HG03066 (cell line): Measurements from ENCODE around the gene USP7.

ENCODE experiments used
- ATAC-seq: cut with Tn5 transposase; IDR thresholded peaks from one replicate; pipeline ENCODE4 v1.9.1; 2021; ENCODE audit warnings: low read depth; ENCODE audit not compliant: unreplicated experiment

Gene USP7

DNA sequence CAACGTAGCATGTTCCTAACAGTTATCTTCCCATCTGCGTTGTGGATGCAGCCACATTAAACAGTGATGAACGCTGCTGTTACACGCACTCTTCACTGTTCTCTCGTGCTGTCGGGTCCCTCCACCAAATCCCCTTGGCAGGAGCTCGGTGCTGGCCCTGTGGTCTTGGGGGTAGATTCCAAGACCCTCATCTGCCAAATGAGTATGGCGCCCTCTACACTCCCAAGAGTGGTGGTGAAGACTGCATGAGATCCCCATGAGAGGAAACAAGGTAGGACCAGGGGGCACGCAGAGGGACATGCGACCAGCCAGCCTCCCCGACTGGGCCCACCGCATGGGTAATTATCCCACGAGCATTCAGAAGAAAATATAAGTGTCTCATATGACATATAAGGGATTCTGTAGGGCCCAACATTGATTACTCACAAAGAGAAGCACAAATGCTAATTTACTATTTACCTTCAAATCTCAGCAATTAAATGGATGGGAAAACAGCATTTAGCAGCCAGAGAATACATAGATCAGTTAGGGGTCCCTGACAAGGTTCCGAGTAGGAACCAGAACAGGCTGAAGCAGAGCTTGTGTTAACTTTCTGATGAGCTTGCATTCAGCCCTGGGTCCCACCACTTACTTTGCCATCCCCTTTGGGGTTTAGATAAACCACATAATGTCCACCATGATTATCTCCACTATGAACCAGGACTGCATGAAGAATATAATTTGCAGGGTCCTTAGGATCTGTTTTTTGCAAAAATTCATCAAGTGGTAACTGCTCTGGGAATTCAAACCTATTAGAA is 57.7 kb downstream of the USP7 start:
- ATAC-seq: no peak

DNA sequence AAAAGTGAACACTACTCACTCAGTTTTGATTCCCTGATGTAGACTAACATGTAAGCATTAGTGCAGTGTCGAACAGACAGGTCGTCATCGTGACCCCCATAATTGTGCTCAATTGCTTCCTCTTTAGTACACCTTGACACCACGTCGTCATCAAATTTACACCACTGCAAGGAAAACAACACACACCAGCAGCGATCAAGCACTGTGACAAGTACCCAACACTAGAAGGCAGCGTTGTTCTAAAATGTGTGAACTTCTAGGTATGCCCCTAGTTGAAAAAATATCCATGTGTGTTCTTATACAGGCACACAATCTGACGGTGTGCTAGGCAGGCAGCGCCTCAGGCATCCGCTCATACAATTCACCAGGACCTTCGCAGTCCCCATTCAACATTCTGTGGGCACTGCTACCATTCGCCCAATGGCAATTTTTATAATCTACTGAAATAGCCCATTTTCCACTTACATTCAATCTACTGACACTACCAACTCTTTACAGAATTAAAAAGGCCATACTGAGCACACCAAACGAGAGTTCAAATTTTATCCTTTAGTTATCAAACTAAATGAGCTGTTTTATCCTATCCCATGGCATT is 58.4 kb downstream of the USP7 start:
- ATAC-seq: no peak

DNA sequence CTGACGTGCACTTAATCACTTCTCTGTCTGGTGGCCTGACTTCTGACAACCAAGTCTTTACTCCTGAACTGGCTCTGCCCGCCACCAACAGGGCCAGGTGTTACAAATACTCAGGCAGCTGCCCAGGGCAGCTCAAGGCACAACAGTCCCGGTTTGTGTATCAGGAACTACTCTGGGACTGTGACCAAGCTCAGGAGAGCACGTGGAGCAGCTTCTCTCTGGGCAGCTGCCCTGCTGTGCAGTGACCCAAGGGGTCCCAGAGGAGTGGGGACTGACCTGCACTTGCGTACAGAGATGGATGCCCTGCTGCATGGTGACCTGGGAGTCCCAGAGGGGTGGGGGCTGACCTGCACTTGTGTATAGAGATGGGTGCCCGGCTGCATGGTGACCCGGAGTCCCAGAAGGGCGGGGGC is 59.7 kb downstream of the USP7 start:
- no peak for ATAC-seq

DNA sequence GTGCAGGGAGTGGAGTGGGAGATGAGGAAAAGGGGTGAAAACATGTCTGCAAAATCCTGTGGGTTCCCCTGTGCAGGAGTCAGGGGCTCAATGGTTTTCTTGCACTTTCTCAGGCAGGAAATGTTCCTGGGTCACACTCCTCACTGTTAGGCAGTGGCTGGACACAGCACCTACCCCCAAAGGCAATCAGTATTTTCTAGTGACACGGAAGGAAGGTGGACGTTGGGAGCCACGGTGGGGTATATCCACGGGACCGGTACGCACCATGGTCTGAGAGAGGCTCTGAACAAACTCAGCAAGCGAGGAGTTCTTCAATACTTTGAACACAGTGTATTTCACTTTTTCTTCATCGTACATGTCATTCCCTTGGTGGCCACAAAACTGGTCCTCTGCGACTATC is 60.7 kb downstream of the USP7 start:
- ATAC-seq: no peak

DNA sequence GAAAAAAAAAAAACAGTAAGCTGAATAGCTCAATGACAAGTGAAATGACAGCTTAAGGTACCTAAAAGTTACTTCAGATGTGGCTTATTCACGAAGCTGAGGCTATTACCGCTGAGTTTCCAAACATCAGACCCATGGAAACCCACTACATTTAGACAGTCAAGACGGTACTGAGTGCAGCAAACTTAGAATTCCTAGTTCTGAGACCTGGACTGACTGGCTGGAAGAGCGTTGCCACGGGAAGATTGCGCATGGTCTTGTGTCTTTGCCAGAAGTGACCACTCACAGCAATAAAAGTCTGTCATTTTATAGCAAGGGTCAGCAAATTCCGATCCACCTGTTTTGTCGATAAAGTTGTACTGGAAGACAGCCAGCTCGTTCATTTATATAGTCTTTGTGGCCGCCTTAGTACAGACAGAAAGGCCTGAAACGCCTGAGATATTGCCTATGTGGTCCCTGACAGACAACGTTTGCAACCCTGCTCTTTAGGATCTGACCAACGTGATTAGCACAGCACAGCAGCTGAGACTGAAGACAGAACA is 62.3 kb downstream of the USP7 start:
- no peak for ATAC-seq

DNA sequence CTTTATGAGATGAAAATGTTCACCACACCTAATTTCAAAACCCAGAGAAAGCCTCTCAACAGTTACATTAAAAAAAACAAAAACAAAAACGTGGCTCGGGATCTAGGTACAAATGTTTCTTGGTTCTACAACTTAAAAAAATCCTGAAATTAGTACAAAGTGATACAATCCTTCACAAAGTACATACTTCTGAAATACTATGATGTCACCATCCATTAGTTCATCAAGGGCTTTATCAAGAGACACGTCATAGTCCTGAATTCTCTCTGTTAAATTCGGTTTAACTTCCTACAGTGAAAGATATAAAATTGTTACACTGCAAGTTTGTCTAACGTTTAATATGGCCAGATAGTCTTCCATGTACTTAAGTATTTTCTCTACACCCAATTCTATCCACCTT is 63.4 kb downstream of the USP7 start:
- ATAC-seq: no peak

DNA sequence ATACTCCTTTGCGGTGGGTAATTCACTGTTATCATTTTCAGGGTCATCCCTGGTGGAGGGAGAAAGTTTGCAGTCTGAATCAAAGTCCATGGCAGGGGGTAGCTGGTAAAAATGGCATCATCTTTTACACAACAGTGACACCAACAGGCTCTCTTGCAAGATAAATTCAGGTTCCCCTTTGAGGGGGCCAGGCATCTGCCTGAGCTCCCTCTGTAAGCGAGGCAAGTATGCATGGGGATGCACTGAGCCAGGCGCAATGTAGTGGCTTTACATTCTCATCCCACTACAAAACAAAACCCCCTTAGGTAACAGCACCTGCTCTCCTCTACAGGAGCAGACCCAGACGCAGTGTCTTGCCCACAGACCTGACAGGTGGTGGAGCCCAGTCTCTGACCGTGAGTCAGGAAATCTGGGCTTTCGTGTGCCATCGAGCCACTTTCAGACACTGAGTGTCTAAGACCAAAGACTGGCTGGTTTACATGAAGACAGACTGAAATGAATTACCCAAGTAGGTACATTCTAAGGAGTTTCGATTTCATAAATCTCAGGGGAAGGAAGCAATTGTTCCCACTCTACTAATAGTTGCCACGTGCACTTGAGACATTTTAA is 63.9 kb downstream of the USP7 start:
- no peak for ATAC-seq

DNA sequence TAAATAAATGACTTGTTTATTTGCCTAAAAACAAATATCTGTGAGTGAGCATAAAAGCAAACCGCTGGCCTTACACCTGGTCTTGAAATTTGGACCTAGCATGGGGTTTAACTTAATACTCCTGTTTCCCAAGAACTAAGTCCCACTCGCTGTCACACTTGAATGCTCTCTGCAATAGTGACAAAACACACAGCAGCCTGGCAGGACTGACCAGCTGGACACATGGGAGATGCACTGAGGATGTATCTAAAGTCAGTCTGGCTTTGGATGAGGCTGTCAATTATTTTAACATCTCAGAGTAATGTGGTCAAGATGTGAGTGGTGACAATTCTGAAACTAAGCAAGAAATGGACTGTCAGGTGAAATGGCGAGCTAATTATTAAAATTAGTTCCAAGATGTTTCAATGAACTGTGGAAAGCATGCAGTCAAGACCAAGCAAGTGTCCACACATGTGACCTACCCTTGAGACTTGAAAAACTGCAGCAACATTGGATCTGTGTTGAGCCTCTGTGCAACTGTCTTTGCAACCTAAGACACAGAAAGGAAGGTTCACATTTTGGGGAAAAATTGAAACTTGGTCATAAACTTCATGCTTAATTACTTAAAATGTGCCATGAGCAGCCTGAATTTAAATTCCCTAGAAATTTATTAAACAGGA is 64.9 kb downstream of the USP7 start:
- no peak for ATAC-seq

DNA sequence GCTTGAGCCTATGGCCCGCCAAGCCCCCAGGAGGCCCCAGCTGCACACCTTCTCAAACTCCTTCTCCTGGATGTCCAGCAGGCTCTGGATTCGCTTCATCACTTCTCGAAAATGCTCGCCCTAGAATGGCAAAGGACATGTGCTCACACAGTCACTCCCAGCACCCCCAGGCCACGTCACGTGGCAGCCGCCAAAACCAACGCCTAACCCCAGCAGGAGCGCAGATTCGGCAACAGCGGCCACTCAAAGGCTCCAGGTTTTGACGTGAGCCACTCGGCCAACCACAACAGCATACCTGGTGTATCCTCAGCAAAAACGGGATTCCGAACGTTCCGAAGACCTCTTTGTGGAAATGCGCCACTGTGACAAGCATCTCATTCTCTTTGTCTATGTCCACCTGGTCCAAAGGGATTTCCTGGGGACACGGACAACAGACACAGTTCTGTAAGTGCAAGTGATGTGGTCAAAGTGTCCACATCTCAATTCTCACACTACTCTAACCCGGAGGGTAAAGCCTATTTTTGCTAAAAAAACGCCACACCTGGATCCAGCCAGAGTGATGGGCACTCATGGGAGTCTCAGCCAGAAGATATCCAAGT is 68.9 kb downstream of the USP7 start:
- no peak for ATAC-seq

DNA sequence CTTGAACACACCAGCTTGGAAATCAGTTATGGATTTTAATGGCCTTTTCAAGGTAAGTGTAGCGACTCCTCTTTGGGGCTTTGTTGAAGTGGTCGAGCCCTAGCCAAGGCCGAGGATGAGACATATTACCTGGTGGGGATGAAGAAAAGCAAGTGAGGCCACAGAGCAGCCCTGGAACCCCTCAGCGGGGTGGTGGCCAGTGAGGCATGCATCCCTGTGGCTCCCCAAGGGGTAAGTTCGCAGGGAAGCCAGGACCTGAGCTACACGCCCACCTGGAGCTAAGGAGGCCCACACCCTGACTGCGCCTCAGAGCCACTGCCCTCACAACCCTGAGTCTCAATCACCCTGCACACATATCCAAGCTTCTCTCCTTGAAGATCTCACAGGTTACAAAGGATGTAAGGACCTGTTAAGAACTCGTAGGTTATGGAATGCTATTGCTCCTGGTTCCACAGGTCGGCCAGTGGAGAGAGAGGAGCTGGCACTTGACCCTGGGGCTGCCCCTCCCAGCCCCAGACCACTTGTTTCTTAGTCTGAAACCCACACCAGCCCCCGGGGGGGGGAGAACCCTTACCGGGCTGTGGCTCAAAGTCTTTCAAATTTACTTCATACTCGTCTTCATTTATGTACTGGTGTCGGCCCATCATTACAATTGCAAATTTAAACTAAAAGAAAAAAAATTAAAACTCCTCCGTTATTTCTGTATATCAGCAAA is 69.6 kb downstream of the USP7 start:
- ATAC-seq: no peak

DNA sequence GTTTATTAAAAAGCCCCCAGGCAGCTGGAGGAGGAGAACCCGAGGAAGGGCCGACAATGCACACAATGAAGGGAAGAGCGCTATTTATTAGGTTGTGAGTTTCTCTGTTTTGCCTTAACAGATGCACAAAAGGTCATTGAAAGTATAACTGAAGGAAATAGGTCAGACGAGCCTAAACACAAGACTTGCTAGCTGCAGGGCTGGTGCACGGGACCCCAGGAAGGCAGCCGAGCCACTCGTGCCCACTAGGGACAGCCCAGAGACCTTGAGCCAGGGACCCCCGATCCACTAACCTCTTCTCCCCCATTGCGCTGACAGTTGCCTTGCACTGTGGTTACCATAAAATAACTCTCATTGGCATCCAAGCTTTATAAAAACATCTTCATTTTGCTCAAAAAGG is 70.3 kb downstream of the USP7 start:
- no peak for ATAC-seq

DNA sequence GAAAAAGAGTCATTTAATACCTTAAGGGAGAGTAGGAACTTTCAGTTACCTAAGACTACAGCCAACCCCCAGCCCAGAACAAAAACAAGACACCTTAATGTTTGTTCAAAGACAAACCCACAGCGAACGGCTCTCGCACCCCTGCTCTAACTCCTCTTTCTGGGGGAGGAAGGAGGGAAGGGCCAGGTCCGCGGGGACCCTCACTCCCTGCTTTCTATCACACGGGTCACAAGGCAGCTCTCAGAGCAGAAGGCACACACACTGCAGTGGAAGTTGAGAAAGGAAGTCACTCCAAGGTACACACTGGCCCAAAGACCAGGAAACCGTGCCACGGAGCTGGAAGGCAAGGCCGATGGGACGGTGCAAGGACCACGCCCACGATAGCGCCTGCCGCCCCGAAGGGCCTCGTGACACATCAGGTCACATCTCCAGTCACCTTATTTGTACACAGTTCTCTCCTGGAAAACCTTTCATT is 71.6 kb downstream of the USP7 start:
- ATAC-seq: peak; percentile 31

DNA sequence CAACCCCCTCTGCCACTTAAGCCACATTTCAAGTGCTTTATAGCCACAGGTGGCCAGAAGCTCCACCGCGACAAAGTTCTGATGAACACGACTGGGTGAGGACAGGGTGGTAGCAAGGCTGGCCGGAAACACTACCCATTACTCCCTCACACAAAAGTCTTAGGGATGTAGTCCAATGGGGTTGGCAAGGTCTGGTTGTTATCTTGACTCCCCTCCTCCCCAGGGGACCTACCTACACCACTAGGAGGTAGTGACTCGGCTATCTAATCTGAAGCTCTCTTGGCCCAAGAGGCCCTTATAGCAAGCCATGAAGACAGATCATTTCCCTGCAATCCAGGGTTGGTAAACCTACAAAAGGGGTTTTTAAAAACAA is 73.2 kb downstream of the USP7 start:
- no peak for ATAC-seq

DNA sequence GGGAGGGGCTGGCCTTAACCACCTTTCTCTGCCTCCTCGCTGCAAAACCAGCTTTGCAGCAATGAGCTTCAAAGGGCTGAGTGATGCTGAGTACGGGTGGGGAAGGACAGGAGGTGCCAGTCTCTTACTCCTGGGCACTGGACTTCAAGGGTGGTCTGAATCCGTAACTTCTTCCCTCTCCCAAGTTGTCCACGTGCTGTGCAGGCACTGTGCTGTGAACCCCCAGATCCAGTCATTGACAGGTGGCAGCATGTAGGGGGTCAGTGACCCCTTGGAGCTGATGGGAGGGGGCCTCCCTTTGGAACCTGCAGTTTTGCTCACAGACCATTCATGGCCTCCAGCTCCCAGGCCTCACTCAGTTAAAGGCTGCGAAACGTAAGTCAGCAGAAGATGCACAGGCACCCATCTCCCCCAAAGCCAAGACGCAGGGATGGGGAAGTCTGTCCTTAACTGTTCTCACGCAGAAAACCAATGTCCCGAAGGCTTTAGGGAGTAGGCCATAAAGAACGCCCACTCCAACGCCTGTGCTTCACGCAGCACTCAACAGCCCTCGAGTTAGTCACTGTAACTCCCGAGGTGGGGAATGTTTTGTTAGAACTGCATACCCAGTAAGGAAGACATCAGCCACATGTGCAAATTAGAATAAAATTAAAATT is 73.7 kb downstream of the USP7 start:
- no peak for ATAC-seq

DNA sequence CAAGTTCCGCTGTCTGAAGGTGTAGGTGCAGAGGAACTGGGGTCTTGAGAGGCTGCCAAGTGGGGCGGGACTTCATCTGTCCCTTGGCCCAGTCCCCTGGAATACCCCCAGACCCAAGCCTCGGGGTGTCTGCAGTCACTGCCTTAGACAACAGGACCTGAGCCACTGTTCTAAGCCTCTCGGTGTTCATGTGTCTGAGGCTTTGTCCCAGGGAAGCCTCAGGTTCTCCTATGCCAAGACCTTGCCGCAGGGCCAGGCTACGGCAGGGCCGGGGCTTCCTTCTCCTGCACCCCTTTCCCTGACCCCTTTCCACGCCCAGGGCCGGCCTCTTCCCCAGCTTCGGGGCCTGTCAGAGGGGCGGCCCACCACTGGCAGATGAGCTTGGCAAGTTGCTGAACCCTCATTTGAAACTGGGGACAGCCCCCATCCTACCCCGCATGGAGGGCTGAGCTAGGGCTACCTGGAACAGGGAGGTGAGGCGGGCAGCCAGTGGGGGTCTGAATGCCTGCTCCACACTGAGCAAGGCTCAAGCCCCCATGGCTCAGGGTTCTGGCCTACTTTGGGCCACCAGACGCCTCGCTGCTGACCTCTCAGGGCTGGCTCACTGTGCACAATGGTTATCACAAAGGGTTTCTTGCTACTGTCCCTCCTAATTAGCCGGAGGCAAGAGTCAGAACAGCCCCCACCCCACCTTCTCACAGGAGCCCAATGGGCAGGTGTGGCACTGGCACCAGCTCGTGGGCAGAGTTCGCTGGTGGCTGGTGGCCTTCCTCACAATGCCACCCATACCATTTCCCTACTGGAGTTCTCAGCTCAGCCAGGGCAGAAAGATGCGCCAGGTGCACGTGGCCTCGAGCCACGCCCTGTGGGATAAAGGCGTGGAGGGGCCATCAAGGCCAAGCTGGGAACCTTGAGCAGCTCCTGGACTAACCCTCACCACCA is 74.5 kb downstream of the USP7 start:
- no peak for ATAC-seq

DNA sequence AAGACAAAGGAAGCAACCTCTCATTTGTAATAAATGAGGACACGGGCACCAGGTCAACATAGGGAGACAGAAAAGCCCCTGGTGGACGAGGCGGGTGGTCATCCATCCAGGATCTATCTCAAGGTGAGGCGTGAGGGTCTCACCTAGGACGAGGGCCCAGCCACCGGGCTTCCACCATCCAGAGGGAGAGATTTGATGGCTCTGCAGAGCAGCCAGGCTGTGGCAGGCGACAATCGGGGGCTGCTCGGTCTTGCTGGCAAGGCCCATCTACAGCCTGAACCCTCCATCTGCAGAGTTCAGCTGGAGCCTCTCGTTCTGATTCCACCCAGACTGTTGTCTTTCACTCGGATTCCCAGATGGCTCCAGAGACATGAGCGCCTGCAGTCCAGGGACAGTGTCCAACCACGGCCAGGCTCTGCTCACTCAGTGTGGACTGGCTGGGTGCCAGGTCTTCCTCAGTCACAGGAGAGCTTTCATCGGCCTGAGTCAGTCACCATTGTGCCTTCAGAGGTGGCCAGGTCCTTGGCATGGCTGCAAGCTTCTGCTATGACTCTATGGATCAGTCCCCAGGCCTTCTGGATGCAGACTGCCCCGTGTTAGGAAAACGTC is 75.7 kb downstream of the USP7 start:
- ATAC-seq: no peak

DNA sequence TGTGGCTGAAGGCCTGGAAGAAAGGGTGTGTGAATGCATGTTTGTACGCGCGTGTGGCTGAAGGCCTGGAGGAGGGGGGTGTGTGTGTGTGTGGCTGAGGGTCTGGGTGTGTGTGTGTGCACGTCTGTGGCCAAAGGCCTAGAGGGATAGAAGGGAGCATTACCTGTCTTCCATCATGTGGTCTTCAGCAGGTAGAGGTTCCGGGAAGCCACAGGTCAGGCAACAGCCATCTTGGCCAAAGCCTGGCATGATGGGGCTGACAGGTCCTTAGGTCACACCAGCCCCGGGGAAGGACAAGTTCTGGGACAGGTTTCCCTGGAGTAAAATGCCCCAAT is 76.3 kb downstream of the USP7 start:
- ATAC-seq: no peak
